Right renal pelvis (tissue), 4 donors: ENCODE measurements around the gene MSN. TPM values are rescaled to one million over a fixed set of nuclear protein-coding genes. Genes with fewer than 3 reads are reported as not detected.

Experiments
- DNase-seq, 4 donors: peaks; one replicate each; pipeline ENCODE4 v3.0.0-alpha.2; 2013; ENCODE audit warnings: low read depth in 4 of 4, low spot score in 3 of 4, missing footprints in 1 of 4
- polyA plus RNA-seq, 4 donors: library from polyadenylated mRNA; unstranded; fragments of 120-200 nt; gene quantifications; one replicate each; pipeline ENCODE4 v1.2.1, GENCODE V29; 2013; ENCODE audit not compliant: insufficient read length in 4 of 4

MSN gene
- polyA plus RNA-seq, 4 donors = 233 to 262 (median 258) TPM

DNA sequence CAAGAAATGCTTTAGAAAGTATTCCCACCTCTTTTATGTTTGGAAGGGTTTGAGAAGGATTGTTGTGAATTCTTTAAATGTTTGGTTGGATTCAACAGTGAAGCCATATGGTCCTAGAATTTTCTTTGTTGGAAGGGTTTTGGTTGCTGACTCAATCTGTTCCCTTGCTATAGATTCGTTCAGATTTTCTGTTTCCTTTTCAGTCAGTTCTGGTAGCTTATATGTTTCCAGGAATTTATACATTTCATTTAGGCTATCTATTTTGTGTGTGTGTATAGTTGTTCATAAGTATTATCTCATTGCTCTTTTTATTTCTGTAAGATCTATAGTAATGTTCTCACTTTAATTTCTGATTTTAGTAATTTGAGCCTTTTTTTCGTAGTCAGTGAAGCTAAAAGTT, 114.4 kb downstream of the MSN start:
- DNase-seq = no peak

DNA sequence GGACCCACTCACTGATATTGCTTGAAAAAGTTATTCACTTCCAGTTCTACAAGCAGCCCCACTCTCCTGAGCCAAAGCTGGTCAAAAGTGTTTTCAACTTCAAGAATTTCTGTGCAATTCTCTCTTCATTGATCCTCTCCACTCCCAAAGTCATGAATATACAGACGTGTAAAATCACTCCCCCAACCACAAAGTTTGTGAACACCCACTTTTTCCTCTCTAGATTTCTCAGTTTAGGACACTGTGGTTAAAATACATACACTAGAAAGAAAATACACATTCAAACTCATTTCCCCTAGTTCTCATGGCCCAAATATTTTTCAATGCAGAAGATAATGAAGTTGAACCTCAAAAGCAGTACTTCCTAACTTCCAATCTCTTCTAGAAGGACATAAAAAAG, 116.3 kb downstream of the MSN start:
- DNase-seq = no peak

Other genes with a start within 250 kb of the MSN start
- gene LAS1L, start 132.9 kb upstream of the MSN start, polyA plus RNA-seq = 10 to 100 TPM; 42.3 to 44.9 (median 43.2) TPM